Right forelimb (tissue), 1 donor: Measurements from ENCODE around the gene SLC5A10.
"Not testable (repeated sequence)": the region's sequence is repeated elsewhere in the genome, so short reads cannot be mapped to it uniquely, and the experiment has no call there.

Experiments used
- DNase-seq: peaks from one replicate; pipeline ENCODE4 v3.0.0-alpha.2; 2018

Gene SLC5A10

GRCh38 chr17:19021622-19022083 is 69.7 kb downstream of the SLC5A10 start:
- no peak for DNase-seq

DNA sequence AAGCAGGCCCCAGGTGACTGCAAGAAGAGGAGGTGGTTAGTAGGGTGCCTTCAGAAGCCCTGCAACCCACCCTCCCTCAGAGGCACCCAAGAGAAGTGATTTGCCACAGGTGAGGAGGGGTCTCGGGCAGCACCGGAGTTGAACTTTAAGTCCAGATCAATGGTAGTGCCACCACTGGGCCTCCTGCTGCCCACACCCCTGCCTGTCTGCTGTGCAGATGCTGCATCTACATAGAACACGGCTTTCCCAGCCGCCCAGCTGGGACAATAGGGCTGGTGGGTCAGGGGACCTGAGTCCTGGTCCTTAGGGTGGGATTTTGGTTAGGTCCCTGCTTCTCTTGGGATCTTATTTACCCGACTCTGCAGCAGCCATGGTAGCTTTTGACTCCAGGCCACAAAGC is 70.2 kb downstream of the SLC5A10 start:
- DNase-seq, result no peak

DNA sequence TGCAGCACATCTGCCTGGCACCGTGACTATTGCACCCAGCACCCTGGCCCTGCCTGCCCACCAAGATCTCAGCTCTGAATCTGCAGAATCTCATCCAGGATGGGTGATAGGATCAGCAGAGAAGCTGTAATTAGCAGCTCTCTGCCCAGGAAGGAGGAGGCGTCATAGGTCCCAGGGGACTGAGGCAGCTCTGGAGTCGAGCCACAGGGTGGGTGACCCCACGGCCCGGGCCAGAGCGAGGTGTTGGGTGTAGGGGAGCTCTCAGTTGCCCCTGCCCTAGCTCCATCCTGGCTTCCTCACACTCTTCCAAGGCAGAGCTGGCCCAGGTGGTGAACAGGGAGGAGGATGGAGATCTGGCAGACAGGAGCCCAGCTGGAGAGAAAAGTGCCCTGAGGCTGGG is 70.8 kb downstream of the SLC5A10 start:
- DNase-seq, result no peak

- DNase-seq, result no peak
Measured at GRCh38 chr17:19023209-19023999, 71.4 kb downstream of the SLC5A10 start.

GRCh38 chr17:19024101-19025078 is 72.4 kb downstream of the SLC5A10 start:
- DNase-seq, result no peak

- DNase-seq, result not testable (repeated sequence)
Measured at GRCh38 chr17:19028671-19029070, 76.7 kb downstream of the SLC5A10 start.

GRCh38 chr17:19029740-19030139 is 77.8 kb downstream of the SLC5A10 start:
- not testable (repeated sequence) for DNase-seq

DNA sequence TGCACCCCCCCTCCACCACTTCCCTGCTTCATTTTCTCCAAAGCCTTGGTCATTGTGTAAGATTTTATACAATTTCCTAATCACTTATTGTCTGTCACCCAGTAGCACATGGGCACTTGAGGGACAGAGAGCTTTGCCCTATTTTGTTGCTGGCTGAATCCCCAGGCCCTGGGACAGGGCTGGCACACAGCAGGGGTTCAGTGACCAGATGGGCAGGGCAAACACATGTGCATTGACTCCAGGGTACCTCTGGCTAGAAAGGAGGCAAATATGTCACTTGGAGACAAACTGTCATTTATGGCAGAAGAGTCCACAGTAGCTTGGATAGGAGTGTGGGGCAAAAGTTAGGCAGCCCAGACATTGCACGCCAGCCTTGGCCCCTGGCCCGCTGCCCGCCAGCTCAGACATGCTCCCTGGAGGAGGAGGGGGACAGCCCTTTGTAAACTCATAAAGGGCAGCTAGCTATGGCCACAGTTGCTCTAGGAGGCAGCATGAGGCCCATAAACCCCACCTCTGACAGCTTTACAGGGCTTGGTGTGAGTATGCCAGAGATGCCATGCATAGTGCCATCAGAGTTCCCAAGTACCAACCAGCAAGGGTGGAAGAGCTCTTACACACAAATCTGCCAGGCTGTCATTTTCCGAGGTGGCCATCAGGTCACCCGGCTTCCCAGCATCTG is 78.9 kb downstream of the SLC5A10 start:
- not testable (repeated sequence) for DNase-seq

DNA sequence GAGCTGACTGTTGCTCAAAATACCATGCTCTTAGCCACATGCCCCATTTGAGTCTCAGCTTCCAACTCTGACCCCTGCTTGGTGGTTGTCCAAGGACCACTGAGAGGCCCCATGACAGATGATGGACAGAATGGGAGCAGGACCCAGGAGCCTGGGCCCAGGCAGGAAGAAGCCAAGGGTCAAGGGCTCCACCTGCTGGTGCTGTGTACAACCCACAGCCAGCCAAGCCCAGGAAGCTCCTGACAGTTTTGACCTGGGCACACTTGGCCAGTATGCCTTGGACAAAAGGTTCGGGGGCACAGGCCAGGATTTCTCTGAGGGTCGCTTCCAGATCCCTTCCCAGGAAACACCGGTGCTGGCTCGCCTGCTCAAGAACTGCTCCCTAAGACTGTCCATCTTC is 79.8 kb downstream of the SLC5A10 start:
- DNase-seq, result not testable (repeated sequence)

DNA sequence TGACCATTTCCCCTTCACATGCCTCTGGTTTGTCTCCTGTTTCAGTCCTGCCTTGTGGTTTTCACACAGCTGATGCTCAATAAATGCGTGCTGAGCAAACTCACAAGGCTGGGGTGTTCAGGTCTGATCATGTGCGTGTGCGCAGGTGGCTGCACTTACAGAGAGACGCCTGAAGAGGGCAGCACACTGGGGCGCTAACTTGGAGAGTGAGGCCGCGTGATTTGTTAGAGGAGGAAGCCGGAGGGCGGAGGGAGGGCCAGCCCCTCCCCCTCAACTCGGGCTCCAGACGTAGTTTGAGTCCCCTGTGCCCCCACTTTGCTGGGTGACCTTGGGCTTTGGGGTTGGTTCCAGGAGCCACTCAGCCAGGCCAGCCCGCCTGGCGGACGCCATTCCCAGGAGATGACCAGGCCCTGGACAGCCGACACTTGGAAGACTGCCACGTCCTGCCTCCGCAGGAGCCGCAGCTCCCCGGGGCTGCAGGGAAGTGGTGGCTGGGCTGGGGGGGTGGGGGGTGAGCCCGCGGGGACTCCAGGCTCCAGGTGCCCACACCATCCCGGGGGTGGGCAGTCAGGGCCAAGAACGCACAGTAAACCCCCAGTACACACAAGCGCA is 80.5 kb downstream of the SLC5A10 start:
- not testable (repeated sequence) for DNase-seq

GRCh38 chr17:19036186-19036585 is 84.2 kb downstream of the SLC5A10 start:
- not testable (repeated sequence) for DNase-seq

GRCh38 chr17:19037547-19037946 is 85.6 kb downstream of the SLC5A10 start:
- not testable (repeated sequence) for DNase-seq

DNA sequence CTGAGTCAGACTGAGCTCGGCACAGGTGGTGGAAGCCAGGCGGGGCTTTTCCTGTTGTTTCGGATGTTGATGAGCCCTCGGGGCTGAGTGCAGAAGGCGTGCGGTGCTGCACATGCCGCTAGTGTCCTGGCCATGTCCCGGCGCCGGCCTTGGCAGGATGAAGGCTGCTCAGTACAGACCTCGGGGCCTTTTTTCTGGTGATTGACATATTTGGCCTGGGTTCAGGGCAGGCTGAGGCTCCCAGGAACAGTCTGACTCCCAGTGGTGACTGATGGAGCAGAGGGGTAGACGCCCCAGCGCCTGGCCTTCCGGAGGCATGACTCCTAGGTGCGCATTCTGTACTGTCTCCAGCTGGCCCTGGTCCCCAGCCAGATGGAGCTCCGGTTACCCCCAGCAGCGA is 86.0 kb downstream of the SLC5A10 start:
- not testable (repeated sequence) for DNase-seq

- not testable (repeated sequence) for DNase-seq
Measured at GRCh38 chr17:19038730-19039129, 86.8 kb downstream of the SLC5A10 start.

GRCh38 chr17:19040350-19040749 is 88.4 kb downstream of the SLC5A10 start:
- DNase-seq, result not testable (repeated sequence)

- DNase-seq, result not testable (repeated sequence)
Measured at GRCh38 chr17:19041871-19042270, 89.9 kb downstream of the SLC5A10 start.

DNA sequence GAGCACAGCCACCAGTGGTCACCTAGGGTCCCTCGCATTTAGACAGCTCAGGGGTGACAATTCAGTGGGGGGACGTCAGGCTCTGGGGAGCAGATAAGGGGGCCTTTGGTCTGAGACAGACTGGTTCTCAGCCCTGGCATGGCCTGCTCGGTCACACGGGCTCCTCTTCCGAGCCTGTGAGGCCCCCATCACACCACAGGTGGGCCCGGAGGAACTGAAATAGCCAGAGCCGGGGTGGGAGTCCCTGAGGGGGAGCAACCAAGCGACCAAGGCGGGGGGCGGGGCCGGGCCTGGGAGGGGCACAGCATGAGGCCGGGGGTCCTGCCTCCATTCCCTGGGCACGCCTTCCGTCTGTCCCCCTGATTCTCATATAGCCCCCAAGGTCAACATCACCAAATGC is 90.4 kb downstream of the SLC5A10 start:
- not testable (repeated sequence) for DNase-seq

- not testable (repeated sequence) for DNase-seq
Measured at GRCh38 chr17:19043032-19043431, 91.1 kb downstream of the SLC5A10 start.

DNA sequence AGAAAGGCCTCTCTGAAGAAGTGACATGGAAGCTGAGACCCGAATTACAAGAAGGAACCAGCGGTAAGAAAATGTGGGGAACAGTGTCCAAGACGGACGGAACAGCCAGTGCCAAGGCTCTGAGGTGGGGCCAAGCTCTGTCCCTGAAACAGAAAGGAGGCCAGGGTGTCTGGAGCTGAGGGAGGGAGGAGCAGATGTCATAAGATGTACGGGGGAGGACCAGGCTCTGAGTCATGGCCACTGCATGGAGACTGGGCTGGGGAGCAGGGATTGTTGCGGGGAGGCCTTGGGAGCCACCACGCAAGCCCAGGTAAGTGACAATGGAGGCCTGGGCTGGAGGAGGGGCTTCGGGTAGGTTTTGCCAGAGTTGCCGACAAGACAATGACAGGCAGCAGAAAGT is 92.7 kb downstream of the SLC5A10 start:
- not testable (repeated sequence) for DNase-seq

- not testable (repeated sequence) for DNase-seq
Measured at GRCh38 chr17:19046782-19047375, 94.9 kb downstream of the SLC5A10 start, which contains the start of gene GRAP. Gene GRAP (minus strand): TSS chr17:19046957. CDS start chr17:19046926, 31 bp downstream.

DNA sequence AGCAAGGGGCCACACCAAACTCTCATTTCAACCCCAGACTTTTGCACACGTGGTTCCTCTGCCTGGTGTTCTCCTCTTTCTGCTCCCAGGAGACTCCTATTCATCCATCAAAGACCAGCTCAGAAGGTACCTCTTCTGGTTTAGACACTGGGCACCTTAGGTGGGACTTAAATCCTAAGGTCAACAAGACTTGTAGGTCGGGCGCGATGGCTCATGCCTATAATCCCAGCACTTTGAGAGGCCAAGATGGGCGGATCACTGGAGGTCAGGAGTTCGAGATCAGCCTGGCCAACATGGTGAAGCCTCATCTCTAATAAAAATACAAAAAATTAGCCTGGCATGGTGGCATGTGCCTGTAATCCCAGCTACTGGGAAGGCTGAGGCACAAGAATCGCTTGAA is 95.5 kb downstream of the SLC5A10 start:
- not testable (repeated sequence) for DNase-seq

DNA sequence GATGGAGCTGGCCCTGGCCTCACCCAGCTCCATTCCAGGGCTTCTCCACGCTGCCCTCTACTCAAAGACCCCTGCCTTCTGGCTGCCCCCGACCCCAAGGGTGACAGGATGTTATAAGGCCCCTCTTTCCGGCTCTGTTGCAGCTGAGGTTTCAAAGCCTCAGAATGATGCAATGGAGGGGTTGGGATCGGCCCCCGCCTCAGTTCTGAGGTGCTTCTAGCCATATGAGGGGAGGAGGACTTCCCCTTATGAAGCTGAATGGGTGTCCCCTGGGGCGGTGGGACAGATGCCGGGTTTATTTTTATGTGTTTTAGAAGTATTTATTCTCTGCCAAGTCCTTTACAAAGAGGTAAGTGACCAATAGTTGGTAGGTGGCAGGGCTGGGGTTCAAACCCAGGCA is 96.9 kb downstream of the SLC5A10 start:
- DNase-seq, result not testable (repeated sequence)
